ENCODE data around the gene KHDRBS2. TPM values are rescaled to one million over a fixed set of nuclear protein-coding genes. Genes with fewer than 3 reads are reported as not detected.

KHDRBS2 gene
- polyA plus RNA-seq, 1 of the 3 experiments (the other 2 are of a cell fraction) = not detected

- Histone ChIP-seq H3K9ac (no peak overlapping the region), H3K9me2 (no peaks in the 10 kb centered on the region), H3K4me3 (ENCODE audit: low read depth in 2 of 2, low read length in 1 of 2) (no peak overlapping the region; a peak in 1 of 4 replicates), H3F3A (replicated peaks; ENCODE audit: insufficient read depth) (no peaks in the 10 kb centered on the region), H3K4me2 (no peak overlapping the region), H3K27me3 (ENCODE audit: insufficient read depth) (no peaks in the 10 kb centered on the region), H3K27ac (ENCODE audit: low read depth in 2 of 2, low read length in 1 of 2) (no peak overlapping the region), H3K9me3 (no peaks in the 10 kb centered on the region), H4K20me1 (ENCODE audit: insufficient read depth) (no peaks in the 10 kb centered on the region), H3K79me2 (ENCODE audit: insufficient read depth) (no peaks in the 10 kb centered on the region), H2AFZ (ENCODE audit: low read depth) (no peak overlapping the region), H3K36me3 (replicated peaks in 1 of 2; ENCODE audit: control insufficient read depth in 1 of 2, insufficient read depth in 2 of 2, low read length in 1 of 2) (no peaks in the 10 kb centered on the region), H3K4me1 (ENCODE audit: control insufficient read depth in 1 of 2, insufficient read depth in 2 of 2, low read depth in 1 of 2, low read length in 1 of 2) (no peaks in the 10 kb centered on the region)
- ChIA-PET CTCF (no interaction called here), POLR2A (no interaction called here)
- no peak for TF ChIP-seq EZH2phosphoT487 (IDR thresholded peaks at IDR 0.05; ENCODE audit: borderline replicate concordance, low read depth)
- TF ChIP-seq TAF1 (IDR thresholded peaks at IDR 0.05; ENCODE audit: borderline replicate concordance, low read depth, low read length) = no peak
- no peak for DNase-seq
- WGBS (ENCODE audit: low lambda C conversion rate) = 0% methylated on average over 4 of the region's 4 CpGs
Measured at GRCh38 chr6:62167736-62168135, 118.3 kb downstream of the KHDRBS2 start.

GRCh38 chr6:62162858-62163257 is 123.2 kb downstream of the KHDRBS2 start:
- H4K20me1 ChIP-seq (ENCODE audit: insufficient read depth) = no peaks in the 10 kb centered on the region
- 1% methylated on average over 4 of the region's 4 CpGs for WGBS (ENCODE audit: low lambda C conversion rate)
- no peak overlapping the region for H3K9ac ChIP-seq
- ChIA-PET POLR2A (no interaction called here), CTCF (no interaction called here)
- no peaks in the 10 kb centered on the region for H3K79me2 ChIP-seq (ENCODE audit: insufficient read depth)
- no peaks in the 10 kb centered on the region for H3F3A ChIP-seq (replicated peaks; ENCODE audit: insufficient read depth)
- no peaks in the 10 kb centered on the region for H3K4me1 ChIP-seq (ENCODE audit: control insufficient read depth in 1 of 2, insufficient read depth in 2 of 2, low read depth in 1 of 2, low read length in 1 of 2)
- no peaks in the 10 kb centered on the region for H3K9me3 ChIP-seq
- no peaks in the 10 kb centered on the region for H3K27me3 ChIP-seq (ENCODE audit: insufficient read depth)
- no peak overlapping the region for H3K4me3 ChIP-seq (ENCODE audit: low read depth in 2 of 2, low read length in 1 of 2)
- TF ChIP-seq PBX3 (IDR thresholded peaks at IDR 0.05) (no peak), TCF12 (IDR thresholded peaks at IDR 0.05) (no peak), SMC3 (IDR thresholded peaks at IDR 0.05; ENCODE audit: low read depth, low read length) (no peak), IRF3 (IDR thresholded peaks at IDR 0.05; ENCODE audit: low read depth, low read length) (no peak), FOSL2 (IDR thresholded peaks at IDR 0.05; ENCODE audit: borderline replicate concordance, low read depth) (no peak), ZBTB33 (IDR thresholded peaks at IDR 0.05; ENCODE audit: borderline replicate concordance, low read depth) (no peak), NFIC (IDR thresholded peaks at IDR 0.05; ENCODE audit: borderline replicate concordance) (no peak), USF1 (IDR thresholded peaks at IDR 0.05; ENCODE audit: borderline replicate concordance, low read depth) (no peak), GATA2 (CRISPR knock-in tag; IDR thresholded peaks at IDR 0.05) (no peak), TEAD4 (IDR thresholded peaks at IDR 0.05; ENCODE audit: borderline replicate concordance, insufficient read depth) (no peak), RXRA (IDR thresholded peaks at IDR 0.05; ENCODE audit: borderline replicate concordance, low read depth) (no peak), RCOR1 (IDR thresholded peaks at IDR 0.05; ENCODE audit: low read length) (no peak), YY1 (IDR thresholded peaks at IDR 0.05; ENCODE audit: low read depth) (no peak), JUND (IDR thresholded peaks at IDR 0.05) (no peak), FOXM1 (IDR thresholded peaks at IDR 0.05; ENCODE audit: low read depth) (no peak), RAD21 (IDR thresholded peaks at IDR 0.05; ENCODE audit: low read length) (no peak)
- no peak overlapping the region for H3K4me2 ChIP-seq
- H3K9me2 ChIP-seq = no peaks in the 10 kb centered on the region
- H2AFZ ChIP-seq (ENCODE audit: low read depth) = no peak overlapping the region
- H3K27ac ChIP-seq (ENCODE audit: low read depth in 2 of 2, low read length in 1 of 2) = no peak overlapping the region
- H3K36me3 ChIP-seq (replicated peaks in 1 of 2; ENCODE audit: control insufficient read depth in 1 of 2, insufficient read depth in 2 of 2, low read length in 1 of 2) = no peaks in the 10 kb centered on the region
- DNase-seq = no peak

Data from SK-N-SH (cell line).